Muscle layer of duodenum (tissue), 2 donors: ENCODE data around the gene PDE6C.
A peak's percentile ranks its signal among the peaks of the same experiment; 100 is the strongest.

Experiments used
- H3K27ac ChIP-seq: one replicate; pipeline ENCODE4 v1.7.0; 2013; ENCODE audit warnings: mild to moderate bottlenecking, low read length
- H3K27me3 ChIP-seq: one replicate; pipeline ENCODE4 v1.7.0; 2013; ENCODE audit warnings: low read depth, mild to moderate bottlenecking, control low read depth, low read length
- H3K36me3 ChIP-seq, 2 donors: one replicate each; pipeline ENCODE4 v1.7.0; 2013; ENCODE audit warnings: low read length in 2 of 2, control low read depth in 1 of 2, mild to moderate bottlenecking in 1 of 2; ENCODE audit not compliant: insufficient read depth in 2 of 2, control insufficient read depth in 1 of 2
- H3K4me1 ChIP-seq, 2 donors: one replicate each; pipeline ENCODE4 v1.7.0; 2013; ENCODE audit warnings: low read length in 2 of 2, mild to moderate bottlenecking in 2 of 2, control low read depth in 1 of 2, moderate library complexity in 1 of 2; ENCODE audit not compliant: insufficient read depth in 2 of 2, control insufficient read depth in 1 of 2
- H3K4me3 ChIP-seq, 2 donors: one replicate each; pipeline ENCODE4 v1.7.0; 2013; ENCODE audit warnings: low read length in 2 of 2, low read depth in 1 of 2, mild to moderate bottlenecking in 1 of 2
- H3K9me3 ChIP-seq, 2 donors: one replicate each; pipeline ENCODE4 v1.7.0; 2013; ENCODE audit warnings: low read length in 2 of 2, control low read depth in 1 of 2, mild to moderate bottlenecking in 1 of 2; ENCODE audit not compliant: control insufficient read depth in 1 of 2
- donor health status: healthy.

The PDE6C gene

DNA sequence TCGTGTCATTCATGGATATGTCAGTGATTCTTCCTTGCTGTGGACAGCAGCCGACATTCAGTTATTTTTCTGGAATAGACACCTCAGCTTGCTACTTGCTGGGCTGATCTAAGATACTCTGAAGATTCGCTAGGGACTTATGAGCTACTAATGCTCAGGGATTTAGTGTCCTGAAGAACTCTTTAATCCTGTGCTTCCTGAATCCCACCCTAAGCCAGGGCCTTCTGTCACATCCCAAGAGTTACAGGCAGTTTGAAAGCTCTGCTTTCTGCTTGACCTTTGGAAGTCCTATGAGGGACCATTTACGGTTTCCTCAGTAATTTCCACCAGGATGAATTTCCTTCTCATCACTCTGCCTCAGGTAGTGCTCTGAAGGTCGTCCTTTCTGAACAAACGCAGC, at the start of gene PDE6C:
PDE6C (plus strand) TSS at position 227 of the 400 bp plus-strand sequence. CDS start 189 bp downstream, outside the sequence.
- Histone ChIP-seq H3K9me3 (peaks cover 0 to 3% of the 10 kb centered on the region in 2 donors), H3K36me3 (no peaks in the 10 kb centered on the region), H3K4me1 (peaks cover 0 to 3% of the 10 kb centered on the region in 2 donors), H3K27me3 (peaks cover 3% of the 10 kb centered on the region), H3K4me3 (no peak within 1 kb of the TSS), H3K27ac (no peak within 1 kb of the TSS)

DNA sequence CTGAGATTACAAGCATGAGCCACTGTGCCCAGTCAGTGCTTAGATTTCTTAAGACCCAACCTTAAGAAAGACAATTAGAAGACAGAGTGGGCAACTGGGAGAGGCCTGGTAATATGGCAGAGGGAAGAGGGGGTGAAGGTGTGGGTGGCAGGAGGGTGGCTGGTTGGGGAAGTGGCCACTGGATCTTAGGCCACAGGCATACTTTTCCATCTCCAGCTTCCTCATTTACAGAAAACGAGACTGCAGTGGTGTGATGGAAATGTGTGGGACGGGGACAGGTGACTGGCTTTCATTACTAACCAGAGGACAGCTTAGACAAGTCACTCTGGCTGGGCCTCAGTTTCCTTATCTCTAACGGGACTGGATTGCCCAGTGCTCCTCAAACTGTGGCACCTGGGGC, 46.9 kb upstream of the PDE6C start:
- no peak overlapping the region for H3K4me3 ChIP-seq
- no peak overlapping the region for H3K27ac ChIP-seq
- H3K27me3 ChIP-seq, result peaks cover 19% of the 10 kb centered on the region
- no peaks in the 10 kb centered on the region for H3K9me3 ChIP-seq
- peaks cover 0 to 18% of the 10 kb centered on the region in 2 donors for H3K4me1 ChIP-seq
- H3K36me3 ChIP-seq, result no peaks in the 10 kb centered on the region

DNA sequence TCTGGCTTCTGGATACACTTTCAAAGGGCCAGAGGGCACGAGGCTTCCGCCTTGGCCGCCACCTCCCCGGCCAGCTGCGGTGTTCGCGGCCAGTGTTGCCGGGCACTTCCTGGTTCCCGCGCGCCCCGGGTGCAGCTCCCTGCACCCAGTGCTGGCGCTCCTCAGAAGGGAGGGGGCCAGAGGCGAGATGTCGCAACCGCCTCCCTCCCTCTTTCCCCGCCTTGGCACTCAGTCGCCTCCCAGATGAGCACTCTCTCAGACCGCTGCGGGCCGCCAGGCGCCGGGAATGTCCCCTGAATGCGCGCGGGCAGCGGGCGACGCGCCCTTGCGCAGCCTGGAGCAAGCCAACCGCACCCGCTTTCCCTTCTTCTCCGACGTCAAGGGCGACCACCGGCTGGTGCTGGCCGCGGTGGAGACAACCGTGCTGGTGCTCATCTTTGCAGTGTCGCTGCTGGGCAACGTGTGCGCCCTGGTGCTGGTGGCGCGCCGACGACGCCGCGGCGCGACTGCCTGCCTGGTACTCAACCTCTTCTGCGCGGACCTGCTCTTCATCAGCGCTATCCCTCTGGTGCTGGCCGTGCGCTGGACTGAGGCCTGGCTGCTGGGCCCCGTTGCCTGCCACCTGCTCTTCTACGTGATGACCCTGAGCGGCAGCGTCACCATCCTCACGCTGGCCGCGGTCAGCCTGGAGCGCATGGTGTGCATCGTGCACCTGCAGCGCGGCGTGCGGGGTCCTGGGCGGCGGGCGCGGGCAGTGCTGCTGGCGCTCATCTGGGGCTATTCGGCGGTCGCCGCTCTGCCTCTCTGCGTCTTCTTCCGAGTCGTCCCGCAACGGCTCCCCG, 45.7 kb upstream of the PDE6C start, which contains the start of gene FFAR4:
FFAR4 (plus strand) TSS at position 231 of the 842 bp plus-strand sequence; CDS start at position 287, 56 bp downstream.
- H3K9me3 ChIP-seq, result no peaks in the 10 kb centered on the region
- no peak within 1 kb of the TSS for H3K27ac ChIP-seq
- H3K36me3 ChIP-seq, result no peaks in the 10 kb centered on the region
- H3K4me1 ChIP-seq, result peaks cover 0 to 18% of the 10 kb centered on the region in 2 donors
- H3K27me3 ChIP-seq, result peaks cover 19% of the 10 kb centered on the region
- H3K4me3 ChIP-seq, result peak within 1 kb of the TSS in 1 of 2 donors; percentile 51

DNA sequence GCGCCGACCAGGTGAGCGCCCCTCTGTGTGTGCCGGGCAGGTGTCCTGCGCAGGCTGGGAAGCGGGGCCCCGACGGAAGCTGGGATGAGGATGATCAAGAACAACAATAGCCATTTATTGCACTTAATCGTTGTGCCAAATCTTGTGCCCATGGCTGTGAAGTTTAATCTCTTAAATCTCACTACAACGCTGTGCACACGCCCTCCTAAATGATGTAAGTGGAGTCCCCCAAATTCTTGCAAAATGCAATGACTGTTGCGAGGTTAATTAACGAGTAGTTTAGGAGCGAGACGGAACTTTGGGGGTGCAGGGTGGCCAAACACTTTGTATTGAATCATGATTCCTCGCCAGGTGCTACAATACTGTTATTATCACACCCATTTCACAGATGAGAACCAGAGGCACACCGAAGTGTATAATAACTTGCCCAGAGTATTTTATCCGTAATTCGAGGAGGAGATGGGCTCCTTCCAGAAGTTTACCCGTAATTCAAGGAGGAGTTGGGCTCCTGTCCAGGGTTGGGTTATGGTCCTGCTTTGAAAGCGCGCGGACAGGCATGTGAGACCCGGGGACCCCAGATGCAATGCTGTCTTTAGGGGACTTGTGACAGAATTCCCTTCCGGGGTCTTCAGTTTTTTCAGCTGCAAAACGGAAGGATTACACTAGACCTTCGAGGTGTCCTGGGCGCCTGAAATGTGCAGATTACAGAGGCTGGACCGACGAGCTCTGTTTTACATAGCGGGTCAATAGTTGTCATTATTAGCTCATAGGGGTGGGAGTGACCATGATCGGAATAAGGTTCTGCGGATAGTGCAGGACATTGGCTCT, 44.8 kb upstream of the PDE6C start:
- Histone ChIP-seq H3K4me1 (peaks cover 0 to 18% of the 10 kb centered on the region in 2 donors), H3K4me3 (peak overlapping the region in 1 of 2 donors; percentile 51), H3K9me3 (no peaks in the 10 kb centered on the region), H3K36me3 (no peaks in the 10 kb centered on the region), H3K27ac (no peak overlapping the region), H3K27me3 (peaks cover 19% of the 10 kb centered on the region)

DNA sequence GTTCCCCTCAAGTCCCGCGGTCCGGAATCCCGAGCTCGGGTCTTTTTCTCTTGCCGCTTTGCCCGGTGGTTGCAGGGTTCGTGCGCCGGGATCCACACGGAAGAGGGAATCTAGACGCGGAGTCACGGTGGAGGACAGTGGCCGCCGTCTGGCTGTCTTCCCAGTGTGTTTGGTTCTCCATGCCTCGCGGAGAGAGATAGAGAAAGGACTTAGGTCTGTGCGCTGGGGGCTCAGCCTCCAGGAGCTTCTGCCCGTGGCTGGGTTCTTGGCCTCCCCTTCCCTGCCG, 44.3 kb upstream of the PDE6C start:
- no peak overlapping the region for H3K4me3 ChIP-seq

DNA sequence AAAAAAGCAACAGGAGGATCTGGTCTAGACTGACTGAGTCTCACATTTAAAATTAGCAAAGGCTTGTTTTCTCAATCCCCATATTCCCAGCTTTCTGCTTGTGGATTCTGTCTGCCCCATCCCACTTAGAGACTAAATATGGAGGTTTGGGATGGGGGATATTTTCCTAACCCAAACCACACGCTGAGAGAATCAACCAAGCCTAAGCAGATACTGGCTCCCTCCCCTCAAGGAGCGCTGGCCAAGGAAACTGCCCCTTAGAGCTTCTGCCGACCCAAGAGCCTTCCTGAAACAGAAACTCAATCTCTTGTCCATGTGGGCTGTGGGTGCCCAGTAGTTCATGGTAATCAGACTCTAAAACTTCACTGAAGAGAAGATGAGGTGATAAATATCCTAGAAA, 42.0 kb upstream of the PDE6C start:
- peaks cover 0 to 18% of the 10 kb centered on the region in 2 donors for H3K4me1 ChIP-seq
- H3K9me3 ChIP-seq, result no peaks in the 10 kb centered on the region
- H3K36me3 ChIP-seq, result no peaks in the 10 kb centered on the region
- no peak overlapping the region for H3K4me3 ChIP-seq
- H3K27me3 ChIP-seq, result peaks cover 19% of the 10 kb centered on the region
- no peak overlapping the region for H3K27ac ChIP-seq

More for the DNA sequence above, 44.3 kb upstream of the PDE6C start:
- Histone ChIP-seq H3K27ac (no peak overlapping the region), H3K36me3 (no peaks in the 10 kb centered on the region), H3K27me3 (peaks cover 19% of the 10 kb centered on the region), H3K9me3 (no peaks in the 10 kb centered on the region), H3K4me1 (peaks cover 0 to 18% of the 10 kb centered on the region in 2 donors)

DNA sequence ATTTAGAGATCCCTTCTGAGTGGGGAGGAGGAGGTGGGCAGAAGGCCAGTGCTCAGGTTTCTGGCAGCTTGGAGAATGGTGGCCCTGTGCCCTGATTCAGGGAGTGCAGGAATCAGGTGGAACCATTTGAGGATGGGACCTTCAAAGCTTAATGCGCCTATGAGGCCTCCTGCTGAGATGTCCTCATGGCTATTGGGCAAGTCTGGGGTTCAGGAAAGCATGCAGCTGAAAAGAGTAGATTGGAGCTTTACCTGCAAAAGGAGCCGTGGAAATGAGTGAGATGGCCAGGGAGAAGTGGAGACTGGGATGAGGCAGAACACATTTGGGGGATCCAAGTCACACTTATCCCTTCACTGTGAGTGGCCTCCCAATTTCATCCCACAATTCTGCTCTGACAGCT, 39.7 kb upstream of the PDE6C start:
- Histone ChIP-seq H3K4me1 (peaks cover 0 to 3% of the 10 kb centered on the region in 2 donors), H3K27me3 (peaks cover 15% of the 10 kb centered on the region), H3K36me3 (no peaks in the 10 kb centered on the region), H3K9me3 (no peaks in the 10 kb centered on the region), H3K27ac (no peak overlapping the region), H3K4me3 (no peak overlapping the region)

DNA sequence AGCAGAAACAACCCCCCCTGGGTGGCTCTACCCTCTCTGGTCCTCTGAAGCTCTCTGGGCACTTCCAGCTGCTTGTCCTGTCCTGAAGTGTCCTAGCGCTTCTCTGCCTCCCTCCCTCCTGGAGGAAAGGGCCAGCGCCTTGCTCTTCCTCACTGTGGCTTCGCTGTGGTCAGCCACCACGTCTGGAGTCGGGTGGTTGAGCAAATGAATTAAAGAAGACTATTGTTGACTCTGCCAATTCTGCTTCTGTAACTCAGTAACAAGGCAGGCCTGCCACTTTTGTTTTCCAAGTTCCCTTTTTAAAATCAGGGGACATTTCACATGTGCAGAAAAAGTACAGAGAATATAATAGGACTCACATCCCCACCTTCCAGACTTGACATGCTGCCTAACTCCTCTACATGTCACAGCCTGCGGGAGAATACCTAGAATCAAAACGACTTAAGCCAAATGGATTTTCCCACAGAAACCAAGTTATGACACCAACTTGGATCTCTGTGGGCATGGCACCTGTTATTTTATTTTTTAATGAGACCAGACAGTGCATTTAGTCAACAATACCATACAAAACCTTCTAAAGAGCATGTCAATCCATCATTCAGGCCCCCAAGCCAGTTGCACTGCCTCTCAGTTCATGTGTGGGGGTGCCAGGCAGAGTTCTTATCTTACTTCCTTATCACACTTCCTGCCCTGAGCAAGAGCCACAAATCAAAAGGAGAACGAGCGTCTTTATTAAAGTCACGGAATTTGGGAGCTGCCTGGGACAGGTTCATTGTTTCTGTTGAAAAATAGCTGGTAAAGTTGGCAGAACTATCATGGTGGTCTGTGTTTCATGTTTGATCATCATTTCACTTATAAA, 39.1 kb upstream of the PDE6C start:
- H3K27me3 ChIP-seq, result peaks cover 13% of the 10 kb centered on the region
- no peaks in the 10 kb centered on the region for H3K4me1 ChIP-seq
- H3K4me3 ChIP-seq, result no peak overlapping the region
- no peaks in the 10 kb centered on the region for H3K9me3 ChIP-seq
- no peak overlapping the region for H3K27ac ChIP-seq
- H3K36me3 ChIP-seq, result no peaks in the 10 kb centered on the region

DNA sequence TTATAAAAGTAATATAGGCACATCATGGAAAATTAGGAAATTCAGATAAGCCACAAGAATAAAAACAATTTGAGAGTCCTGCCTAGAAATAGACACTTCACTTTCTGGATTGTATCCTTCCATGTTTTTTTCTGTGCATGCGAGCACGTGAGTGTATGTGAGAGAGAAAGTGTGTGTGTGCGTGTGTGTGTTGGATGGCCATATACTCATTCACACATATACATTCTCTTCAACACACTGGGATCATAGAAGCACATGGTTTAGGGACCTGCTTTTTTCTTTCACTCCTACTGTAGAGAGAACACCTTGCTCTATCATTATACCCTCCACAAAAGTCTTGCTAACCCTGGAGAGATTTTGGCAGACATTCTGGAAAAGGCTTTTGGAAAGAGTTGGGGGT, 38.4 kb upstream of the PDE6C start:
- Histone ChIP-seq H3K27ac (no peak overlapping the region), H3K36me3 (no peaks in the 10 kb centered on the region), H3K9me3 (no peaks in the 10 kb centered on the region), H3K4me1 (no peaks in the 10 kb centered on the region), H3K4me3 (no peak overlapping the region), H3K27me3 (peaks cover 6% of the 10 kb centered on the region)

DNA sequence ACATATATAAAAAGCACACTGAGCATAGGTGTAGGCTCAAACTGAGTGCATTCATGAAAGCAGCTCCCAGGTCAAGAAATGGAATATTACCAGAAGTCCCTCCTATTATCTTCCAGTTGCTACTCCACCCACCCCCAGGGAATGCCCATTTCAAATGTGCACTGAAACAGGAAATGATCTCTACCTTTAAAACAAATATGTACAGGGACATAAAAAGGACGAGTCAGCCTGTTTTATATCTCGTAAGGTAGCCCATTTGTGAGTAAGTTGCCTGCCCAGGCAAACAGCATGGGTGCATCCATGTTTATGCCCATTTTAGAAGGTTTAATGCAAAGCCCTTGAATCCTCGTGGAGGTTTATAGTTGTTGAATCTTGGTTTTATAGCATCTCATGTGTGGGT, 35.4 kb upstream of the PDE6C start:
- H3K4me3 ChIP-seq, result no peak overlapping the region
- no peak overlapping the region for H3K27ac ChIP-seq
- H3K4me1 ChIP-seq, result no peaks in the 10 kb centered on the region
- no peaks in the 10 kb centered on the region for H3K36me3 ChIP-seq
- H3K27me3 ChIP-seq, result no peaks in the 10 kb centered on the region
- H3K9me3 ChIP-seq, result peaks cover 3 to 5% of the 10 kb centered on the region in 2 donors

DNA sequence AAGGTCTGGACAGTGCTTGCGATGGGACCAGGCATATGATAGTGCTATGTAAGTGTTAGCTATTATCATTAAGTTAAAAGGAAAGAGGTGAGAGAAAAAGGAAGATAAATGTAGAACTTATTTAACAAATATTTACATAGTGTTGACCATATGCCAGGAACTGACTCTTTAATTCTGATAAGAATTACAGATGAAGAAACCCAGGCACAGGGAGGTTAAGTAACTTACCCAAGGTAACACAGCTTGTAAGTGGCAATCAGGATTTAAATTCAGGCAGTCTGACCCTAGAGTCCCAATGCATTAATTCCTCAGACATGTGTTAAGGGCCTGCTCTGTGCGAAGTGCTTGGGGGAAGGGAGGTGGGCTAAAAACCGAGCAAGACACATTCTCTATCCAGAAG, 34.8 kb upstream of the PDE6C start:
- Histone ChIP-seq H3K4me3 (no peak overlapping the region), H3K9me3 (peaks cover 3 to 5% of the 10 kb centered on the region in 2 donors), H3K27ac (no peak overlapping the region), H3K27me3 (no peaks in the 10 kb centered on the region), H3K4me1 (no peaks in the 10 kb centered on the region), H3K36me3 (no peaks in the 10 kb centered on the region)
